ENCODE measurements around the gene SS18.

The SS18 gene

GRCh38 chr18:26121476-26121875 lies 31.1 kb upstream of the SS18 start:
- TF ChIP-seq CTCF (IDR thresholded peaks at IDR 0.05; ENCODE audit: borderline replicate concordance, insufficient read depth, low read depth, low read length) = no peak
- H3K4me3 ChIP-seq (ENCODE audit: low read depth, low read length) = no peak overlapping the region

GRCh38 chr18:26119246-26119645 lies 28.8 kb upstream of the SS18 start:
- TF ChIP-seq CTCF (IDR thresholded peaks at IDR 0.05; ENCODE audit: borderline replicate concordance, insufficient read depth, low read depth, low read length) = no peak
- no peak overlapping the region for H3K4me3 ChIP-seq (ENCODE audit: low read depth, low read length)

GRCh38 chr18:26104035-26104434 lies 13.6 kb upstream of the SS18 start:
- no peak for TF ChIP-seq CTCF (IDR thresholded peaks at IDR 0.05; ENCODE audit: borderline replicate concordance, insufficient read depth, low read depth, low read length)
- no peak overlapping the region for H3K4me3 ChIP-seq (ENCODE audit: low read depth, low read length)

- H3K4me3 ChIP-seq (ENCODE audit: low read depth, low read length) = no peak overlapping the region
- TF ChIP-seq CTCF (IDR thresholded peaks at IDR 0.05; ENCODE audit: borderline replicate concordance, insufficient read depth, low read depth, low read length) = peak; percentile 26; the same call in 1 of the 2 replicates
Measured at GRCh38 chr18:26103579-26103978, 13.2 kb upstream of the SS18 start.

GRCh38 chr18:26097563-26097962 lies 7.2 kb upstream of the SS18 start:
- no peak overlapping the region for H3K4me3 ChIP-seq (ENCODE audit: low read depth, low read length)
- TF ChIP-seq CTCF (IDR thresholded peaks at IDR 0.05; ENCODE audit: borderline replicate concordance, insufficient read depth, low read depth, low read length) = no peak

GRCh38 chr18:26096852-26097251 lies 6.4 kb upstream of the SS18 start:
- H3K4me3 ChIP-seq (ENCODE audit: low read depth, low read length) = no peak overlapping the region
- TF ChIP-seq CTCF (IDR thresholded peaks at IDR 0.05; ENCODE audit: borderline replicate concordance, insufficient read depth, low read depth, low read length) = no peak

GRCh38 chr18:26091047-26091630 lies 726 bp upstream of the SS18 start:
- TF ChIP-seq CTCF (IDR thresholded peaks at IDR 0.05; ENCODE audit: borderline replicate concordance, insufficient read depth, low read depth, low read length) = no peak
- H3K4me3 ChIP-seq (ENCODE audit: low read depth, low read length) = peak overlapping the region; percentile 87
